ENCODE data around the gene AKNA.

Gene AKNA

GRCh38 chr9:114387680-114388356 lies at the start of gene AKNA:
Gene AKNA (minus strand): TSS chr9:114387982. CDS start chr9:114381333, 6,649 bp downstream.
- DNase-seq: peak; percentile 63

DNA sequence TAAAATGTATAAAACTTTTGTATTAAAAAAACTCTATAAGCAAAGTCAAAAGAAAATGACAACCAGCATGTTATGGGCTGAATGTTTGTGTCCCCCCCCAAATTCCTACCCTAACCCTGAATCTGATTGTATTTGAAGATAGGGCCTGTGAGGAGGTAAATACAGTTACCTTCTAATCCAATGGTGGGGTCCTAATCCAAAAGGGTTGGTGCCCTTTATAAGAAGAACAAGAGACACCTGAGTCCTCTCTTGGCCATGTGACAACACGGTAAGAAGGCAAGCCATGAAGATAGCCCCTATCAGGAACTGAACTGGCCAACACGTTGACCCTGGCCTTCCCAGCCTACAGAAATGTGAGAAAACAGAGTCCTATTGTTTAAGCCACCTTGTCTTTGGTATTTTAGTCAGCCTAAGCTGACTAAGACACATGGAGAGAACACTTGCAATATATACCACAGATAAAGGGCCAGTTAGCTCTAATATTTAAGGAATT lies 49.7 kb upstream of the AKNA start:
- DNase-seq: no peak

- DNase-seq: peak; percentile 13
These were observed 47.1 kb upstream of the AKNA start for GRCh38 chr9:114434878-114435311.

GRCh38 chr9:114433720-114434255 lies 46.0 kb upstream of the AKNA start:
- no peak for DNase-seq

- DNase-seq: no peak
These were observed 45.3 kb upstream of the AKNA start for GRCh38 chr9:114433086-114433485.

- DNase-seq: no peak
These were observed 44.7 kb upstream of the AKNA start for GRCh38 chr9:114432323-114433067.

DNA sequence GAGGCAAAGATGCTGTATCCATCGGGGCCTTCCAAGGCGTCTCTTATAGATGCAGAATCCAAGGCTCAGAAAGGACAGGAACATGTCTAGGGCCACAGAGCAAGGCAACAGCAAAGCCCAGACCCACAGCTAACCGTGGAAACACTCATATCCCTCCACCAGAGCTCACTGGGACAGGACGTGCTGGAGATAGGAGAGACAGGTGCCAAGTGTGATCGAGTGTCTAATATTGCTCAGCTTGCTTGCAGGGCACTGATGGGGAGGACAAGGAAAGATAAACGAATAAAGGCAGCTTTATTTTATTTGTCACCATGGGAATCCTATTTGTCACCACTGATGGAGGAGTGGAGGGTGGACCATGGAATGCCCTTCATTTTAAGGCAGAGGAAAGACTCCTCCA lies 44.0 kb upstream of the AKNA start:
- no peak for DNase-seq

GRCh38 chr9:114431003-114431402 lies 43.2 kb upstream of the AKNA start:
- DNase-seq: no peak

GRCh38 chr9:114430457-114430856 lies 42.7 kb upstream of the AKNA start:
- DNase-seq: no peak

DNA sequence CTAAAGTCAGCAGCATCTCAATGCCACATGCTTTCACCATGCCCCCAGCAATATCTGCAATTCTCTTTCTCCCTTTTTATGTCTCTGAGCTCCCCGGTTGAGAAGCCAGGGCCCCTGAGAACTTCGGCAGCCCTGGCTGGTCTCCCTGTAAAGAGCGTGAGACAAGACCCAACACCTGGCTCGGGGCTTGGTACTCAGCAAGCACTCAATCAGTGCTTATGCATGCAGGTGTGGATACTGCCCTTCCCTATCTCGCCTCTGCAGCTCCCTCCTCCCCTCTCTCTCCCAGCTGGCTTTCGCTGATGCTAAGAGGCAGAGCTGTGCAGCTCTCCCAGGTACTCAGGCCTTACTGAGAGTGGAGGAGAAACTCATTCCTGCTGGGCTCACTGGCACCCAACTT lies 41.7 kb upstream of the AKNA start:
- DNase-seq: no peak

GRCh38 chr9:114428466-114428865 lies 40.7 kb upstream of the AKNA start:
- DNase-seq: no peak

DNA sequence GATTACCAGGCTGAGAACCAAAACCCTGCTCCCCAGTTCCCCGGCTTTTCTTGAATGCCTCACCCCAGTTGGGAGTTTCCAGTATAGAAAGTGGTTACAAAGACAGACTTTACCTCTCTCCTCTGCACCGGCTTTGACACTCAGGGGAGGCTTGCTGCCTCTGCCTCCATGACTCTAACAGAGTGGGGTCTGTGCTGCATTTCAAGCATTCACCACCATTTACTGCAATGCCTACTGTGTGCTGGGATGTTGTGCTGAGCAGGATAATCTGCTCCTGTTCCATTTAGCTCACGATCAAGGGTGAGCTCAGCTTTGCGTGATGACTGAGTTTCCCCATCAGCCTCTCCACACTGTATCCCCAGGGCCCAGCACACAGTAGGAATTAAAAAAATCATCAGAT lies 39.9 kb upstream of the AKNA start:
- DNase-seq: no peak

DNA sequence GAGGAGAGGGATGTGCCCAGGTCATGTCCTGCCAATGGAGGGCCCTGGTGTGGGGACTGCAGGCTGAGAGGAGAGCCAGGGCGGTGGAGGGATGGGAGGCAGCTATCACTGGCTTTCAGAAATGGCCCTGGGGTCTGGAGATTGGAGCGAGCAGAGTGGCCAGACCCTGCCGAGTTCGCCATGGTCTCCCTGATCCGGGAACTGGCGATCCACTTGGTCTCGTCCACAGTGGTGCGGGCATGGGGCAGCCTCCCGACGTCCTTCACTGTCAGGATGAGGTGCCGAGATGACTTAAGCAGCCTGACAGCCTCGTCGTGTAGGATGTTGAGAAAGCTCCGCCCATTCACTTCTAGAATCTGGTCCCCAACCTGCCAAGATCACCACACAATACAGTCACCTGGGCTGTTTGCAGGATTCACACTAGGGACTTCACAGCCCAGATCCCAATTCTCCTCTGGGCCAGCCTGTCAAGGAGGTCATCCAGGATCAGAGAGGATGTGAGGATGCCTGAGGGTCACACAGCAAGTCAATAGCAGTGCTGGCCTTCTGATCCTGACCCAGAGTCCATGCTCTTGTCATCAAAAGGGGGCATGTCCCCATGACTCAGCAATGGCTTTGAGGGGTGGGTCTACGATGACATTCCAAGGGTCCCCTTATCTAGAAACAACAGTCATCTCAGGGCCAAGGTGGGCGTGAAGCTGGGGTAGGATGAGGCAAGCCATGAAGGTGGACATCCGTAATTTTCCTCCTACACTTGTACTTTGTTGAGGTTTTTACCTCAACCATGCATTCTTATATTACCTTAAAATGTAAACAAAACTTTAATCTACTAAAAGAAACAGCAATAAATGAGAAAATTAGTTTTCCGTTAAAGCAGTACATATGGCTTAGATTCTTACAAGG lies 38.5 kb upstream of the AKNA start:
- DNase-seq: no peak

DNA sequence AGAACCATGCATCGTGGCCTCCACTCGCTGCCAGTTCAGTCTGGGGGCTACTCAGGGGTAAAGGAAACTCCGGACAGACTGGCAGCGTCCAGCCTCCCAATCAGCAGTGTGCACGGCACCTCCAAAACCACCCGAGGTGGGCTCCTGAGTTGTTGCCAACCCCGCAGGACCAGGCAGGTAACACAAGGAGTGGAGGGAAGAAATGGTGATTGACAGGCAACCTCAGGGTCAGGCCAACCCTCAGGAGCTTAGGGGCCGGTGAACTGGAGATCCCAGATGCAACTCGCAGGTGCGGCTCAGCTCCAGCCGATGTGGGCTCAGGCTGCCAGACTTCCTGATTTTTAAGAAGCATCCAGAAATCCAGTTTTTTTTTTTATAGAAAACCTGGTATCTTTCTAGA lies 37.3 kb upstream of the AKNA start:
- DNase-seq: no peak

DNA sequence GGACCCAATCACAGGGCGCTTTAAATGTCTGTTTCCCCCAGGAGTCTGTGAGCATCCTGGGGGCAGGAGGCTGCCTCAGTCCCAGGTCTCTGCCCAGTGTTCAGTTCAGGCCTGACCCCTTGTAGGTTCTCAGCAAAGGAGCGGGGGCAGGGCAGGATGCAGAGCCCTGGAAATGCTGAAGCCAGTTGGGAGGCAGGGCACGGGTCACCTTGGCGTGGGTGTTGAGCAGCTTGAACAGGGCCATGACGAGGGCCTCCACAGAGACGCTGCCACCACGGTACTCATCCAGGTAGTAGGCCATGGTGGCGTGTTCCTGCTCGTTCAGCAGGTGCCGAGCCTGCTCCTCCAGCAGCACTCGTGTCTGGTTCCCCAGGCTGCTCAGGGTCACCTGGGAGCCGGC lies 36.3 kb upstream of the AKNA start:
- no peak for DNase-seq

GRCh38 chr9:114423181-114423580 lies 35.4 kb upstream of the AKNA start:
- DNase-seq: no peak

GRCh38 chr9:114421147-114421546 lies 33.4 kb upstream of the AKNA start:
- no peak for DNase-seq

- no peak for DNase-seq
These were observed 32.0 kb upstream of the AKNA start for GRCh38 chr9:114419796-114420195.

DNA sequence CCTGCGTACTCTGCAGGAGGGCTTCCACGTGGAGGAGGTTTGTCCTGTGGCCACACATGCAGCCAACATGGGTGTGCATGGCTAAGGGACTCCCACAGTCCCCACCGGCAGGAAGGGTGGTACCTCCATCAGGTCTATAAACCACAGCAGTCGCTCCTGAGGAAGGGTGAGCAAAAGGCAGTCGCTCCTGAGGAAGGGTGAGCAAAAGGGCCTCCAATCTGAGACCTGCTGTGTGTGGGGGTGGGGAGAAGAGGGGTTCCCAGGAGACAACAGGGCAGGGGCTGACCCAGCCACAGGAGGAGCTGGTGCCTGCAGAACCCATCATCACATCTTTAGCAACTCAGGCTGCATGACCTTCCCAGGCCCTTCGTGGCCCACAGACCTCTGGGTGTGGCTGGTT lies 30.3 kb upstream of the AKNA start:
- DNase-seq: no peak

DNA sequence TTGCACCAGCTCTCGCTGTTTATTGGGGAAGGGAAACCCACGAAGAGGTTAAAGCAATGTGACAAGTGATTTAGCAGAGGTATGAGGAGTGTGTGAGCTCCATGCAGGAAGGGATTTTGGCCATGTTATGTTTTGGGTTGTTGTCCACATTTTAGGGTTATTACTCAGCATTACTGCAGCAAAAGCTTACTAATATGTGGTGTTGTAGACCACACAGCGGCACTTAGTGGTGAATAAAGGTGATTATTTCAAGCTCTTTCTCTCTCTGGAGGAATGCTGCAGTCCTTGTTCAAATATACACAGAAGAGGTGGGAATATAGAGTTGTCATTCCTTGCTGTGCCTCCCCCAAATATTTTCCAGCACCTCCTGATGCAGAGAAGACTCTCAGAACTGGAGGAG lies 29.7 kb upstream of the AKNA start:
- DNase-seq: peak; percentile 79

GRCh38 chr9:114416906-114417305 lies 29.1 kb upstream of the AKNA start:
- no peak for DNase-seq

DNA sequence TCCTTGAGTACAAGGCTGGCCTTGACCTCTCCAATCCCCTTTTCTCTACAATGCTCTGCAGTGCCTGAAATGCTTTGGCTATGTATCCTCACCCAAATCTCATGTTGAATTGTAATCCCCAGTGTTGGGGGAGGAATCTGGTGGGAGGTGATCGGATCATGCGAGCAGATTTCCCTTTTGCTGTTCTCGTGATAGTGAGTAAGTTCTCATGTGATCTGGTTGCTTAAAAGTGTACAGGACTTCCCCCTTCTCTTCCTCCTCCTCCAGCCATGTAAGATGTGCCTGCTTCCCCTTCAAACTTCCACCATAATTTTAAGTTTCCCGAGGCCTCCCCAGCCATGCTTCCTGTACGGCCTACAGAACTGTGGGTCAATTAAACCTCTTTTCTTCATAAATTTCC lies 28.5 kb upstream of the AKNA start:
- DNase-seq: peak; percentile 47

DNA sequence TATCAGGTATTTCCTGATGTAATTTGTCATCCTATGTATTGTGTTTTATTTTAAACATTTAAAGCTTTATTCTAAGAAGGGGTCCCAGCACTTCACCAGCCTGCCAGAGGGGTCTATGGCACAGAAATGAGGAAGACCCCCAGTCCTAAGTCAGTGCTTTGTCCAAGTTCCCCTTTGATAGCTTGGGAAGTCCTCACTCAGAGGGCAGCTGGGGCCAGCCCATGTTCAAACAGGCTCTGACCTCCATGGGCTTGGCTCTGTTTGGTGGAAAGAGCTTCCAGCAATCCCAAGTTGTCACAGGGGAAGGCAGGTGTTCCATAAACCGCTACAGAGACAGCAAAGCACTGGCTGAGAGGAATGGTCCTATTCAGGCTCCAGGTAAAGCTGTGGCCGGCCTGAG lies 26.6 kb upstream of the AKNA start:
- no peak for DNase-seq
